Activated B cell treated with CpG ODN at 0.5 μM for 24 hours (primary cell): ENCODE data around the gene SPOCD1. TPM values are rescaled to one million over a fixed set of nuclear protein-coding genes. Genes with fewer than 3 reads are reported as not detected.

Experiments used
- ATAC-seq: fragments of 200-7000 bp; cut with Tn5 transposase; one replicate; pipeline ENCODE4 v1.10.0; 2021; ENCODE audit warnings: low read depth, mild to moderate bottlenecking, moderate library complexity
- CTCF ChIA-PET: fragments of 350-600 bp; sonication (Branson Sonifier 250); formaldehyde crosslinking; loops from one replicate; lab custom pipeline; 2021; ENCODE audit warnings: antibody characterized with exemption; lab: Charles Lee
- POLR2A ChIA-PET: fragments of 350-600 bp; sonication (Branson Sonifier 250); formaldehyde crosslinking; loops from one replicate; lab custom pipeline; 2021; ENCODE audit warnings: antibody characterized with exemption; lab: Charles Lee
- DNase-seq: peaks from one replicate; pipeline ENCODE4 v3.0.0; 2022
- H3K27ac Mint-ChIP-seq: one replicate; pipeline ENCODE4 v1.8.0; 2020; ENCODE audit warnings: mixed read lengths
- H3K27me3 Mint-ChIP-seq: one replicate; pipeline ENCODE4 v1.8.0; 2021; ENCODE audit warnings: mixed read lengths
- H3K36me3 Mint-ChIP-seq: one replicate; pipeline ENCODE4 v1.8.0; 2021; ENCODE audit warnings: low read depth, mixed read lengths
- H3K4me1 Mint-ChIP-seq: one replicate; pipeline ENCODE4 v1.8.0; 2021; ENCODE audit warnings: mixed read lengths
- H3K4me3 Mint-ChIP-seq: one replicate; pipeline ENCODE4 v1.8.0; 2020; ENCODE audit warnings: mild to moderate bottlenecking, mixed read lengths
- H3K9me3 Mint-ChIP-seq: one replicate; pipeline ENCODE4 v1.8.0; 2020; ENCODE audit warnings: mixed read lengths
- CTCF ChIP-seq: fragments of 200-600 bp; IDR thresholded peaks from one replicate; pipeline ENCODE4 v1.8.0; 2022; ENCODE audit warnings: antibody characterized with exemption, mild to moderate bottlenecking
- intact Hi-C: fragments of 100-400 bp; cut with micrococcal nuclease; formaldehyde crosslinking; loops from one replicate; pipeline ENCODE4 v1.15.1; 2024
- total RNA-seq: library from RNA; stranded (reverse); gene quantifications from 2 replicates; pipeline ENCODE4 v1.2.3, GENCODE V29; 2022

SPOCD1 gene
- total RNA-seq, 1 donor from 2014 or later = not detected

GRCh38 chr1:31785020-31785946 is 30.5 kb downstream of the SPOCD1 start:
- no peak for TF ChIP-seq CTCF
- ATAC-seq (peak; percentile 56), DNase-seq (peak; percentile 65)
- Mint-ChIP-seq H3K4me1 (peaks cover 45% of the 10 kb centered on the region), H3K9me3 (no peaks in the 10 kb centered on the region), H3K27ac (peak overlapping the region; percentile 85), H3K4me3 (peak overlapping the region; percentile 70), H3K36me3 (no peaks in the 10 kb centered on the region), H3K27me3 (no peaks in the 10 kb centered on the region)
- POLR2A ChIA-PET = interaction anchor here (0.6 to 2.6 kb wide), 14 partner anchors 8 to 1027 kb away, joined by 3 to 27 read pairs (median 4); partner anchors contain the start of genes ADGRB2, LAPTM5, PEF1 and RBBP4
- CTCF ChIA-PET = interaction anchor here (0.6 to 2.1 kb wide), 10 partner anchors 16 to 323 kb away, joined by 3 to 14 read pairs (median 4); partner anchors contain the start of gene KPNA6
- intact Hi-C loops = loop anchor here (1.0 to 10.0 kb wide), 2 partner anchors 13 to 360 kb away; no protein-coding TSS in a partner anchor

- intact Hi-C loops = loop anchor here (1.0 to 10.0 kb wide), 2 partner anchors 12 to 360 kb away; no protein-coding TSS in a partner anchor
- Mint-ChIP-seq H3K27me3 (peaks cover 4% of the 10 kb centered on the region), H3K36me3 (no peaks in the 10 kb centered on the region), H3K4me1 (peaks cover 42% of the 10 kb centered on the region), H3K4me3 (peak overlapping the region; percentile 70), H3K9me3 (no peaks in the 10 kb centered on the region), H3K27ac (peak overlapping the region; percentile 85)
- POLR2A ChIA-PET = interaction anchor here (0.6 to 2.6 kb wide), 14 partner anchors 11 to 1026 kb away, joined by 3 to 27 read pairs (median 4); partner anchors contain the start of genes ADGRB2, BSDC1, LAPTM5 and PEF1
- CTCF ChIA-PET = interaction anchor here (0.6 to 2.1 kb wide), 8 partner anchors 19 to 323 kb away, joined by 3 to 14 read pairs (median 4); partner anchors contain the start of gene KPNA6
- DNase-seq (no peak), ATAC-seq (no peak)
- no peak for TF ChIP-seq CTCF
These were observed 31.3 kb downstream of the SPOCD1 start for GRCh38 chr1:31784356-31785019.

GRCh38 chr1:31783846-31784245 is 32.0 kb downstream of the SPOCD1 start:
- H3K9me3 Mint-ChIP-seq = no peaks in the 10 kb centered on the region
- no peak overlapping the region for H3K4me3 Mint-ChIP-seq
- intact Hi-C loops = loop anchor here (10.0 kb wide), 1 partner anchor 359 kb away; no protein-coding TSS in a partner anchor
- POLR2A ChIA-PET = interaction anchor here (0.6 to 2.6 kb wide), 5 partner anchors 10 to 610 kb away, joined by 3 to 27 read pairs (median 7); partner anchors contain the start of genes ADGRB2, BSDC1 and TMEM39B
- DNase-seq (no peak), ATAC-seq (no peak)
- H3K4me1 Mint-ChIP-seq = peaks cover 40% of the 10 kb centered on the region
- peaks cover 4% of the 10 kb centered on the region for H3K27me3 Mint-ChIP-seq
- no peaks in the 10 kb centered on the region for H3K36me3 Mint-ChIP-seq
- CTCF ChIA-PET = interaction anchor here (1.9 to 2.1 kb wide), 2 partner anchors 21 to 119 kb away, joined by 4 to 14 read pairs; no protein-coding TSS in a partner anchor
- no peak overlapping the region for H3K27ac Mint-ChIP-seq
- TF ChIP-seq CTCF = no peak

GRCh38 chr1:31782421-31783410 is 33.1 kb downstream of the SPOCD1 start:
- intact Hi-C loops = loop anchor here (10.0 kb wide), 1 partner anchor 358 kb away; no protein-coding TSS in a partner anchor
- H3K36me3 Mint-ChIP-seq = no peaks in the 10 kb centered on the region
- H3K27me3 Mint-ChIP-seq = peaks cover 4% of the 10 kb centered on the region
- peak overlapping the region; percentile 35 for H3K27ac Mint-ChIP-seq
- ChIA-PET CTCF (no interaction called here), POLR2A (interaction anchor here (0.6 to 1.6 kb wide), 2 partner anchors 290 to 612 kb away, joined by 3 to 7 read pairs; partner anchors contain the start of genes BSDC1 and TMEM39B)
- TF ChIP-seq CTCF = no peak
- peaks cover 35% of the 10 kb centered on the region for H3K4me1 Mint-ChIP-seq
- no peaks in the 10 kb centered on the region for H3K9me3 Mint-ChIP-seq
- no peak overlapping the region for H3K4me3 Mint-ChIP-seq
- ATAC-seq = no peak
- no peak for DNase-seq
